ENCODE measurements around the gene MRPS18B. TPM values are rescaled to one million over a fixed set of nuclear protein-coding genes. Genes with fewer than 3 reads are reported as not detected.

Gene MRPS18B
- total RNA-seq, 1 donor from 2014 or later, result 39.9 TPM

DNA sequence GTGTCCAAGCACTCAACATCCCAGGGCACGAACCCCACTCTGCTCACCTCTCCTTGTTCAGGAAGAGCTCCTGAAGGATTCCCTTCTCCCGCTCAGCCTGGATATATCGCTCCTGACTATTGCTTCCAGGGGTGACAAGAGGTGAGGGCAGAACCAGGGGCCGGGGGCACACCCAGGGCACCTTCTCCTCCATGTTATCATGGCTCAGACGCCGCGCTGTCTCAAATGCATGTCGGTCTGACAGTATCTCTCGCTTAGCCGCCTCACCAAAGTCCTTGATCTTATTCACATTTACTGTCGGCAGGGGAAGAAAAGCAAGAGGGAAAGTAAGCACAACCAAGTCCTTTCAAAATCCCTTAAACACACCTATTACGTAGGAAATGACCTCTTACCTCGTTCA lies 13.7 kb upstream of the MRPS18B start:
- DNase-seq, result no peak

DNA sequence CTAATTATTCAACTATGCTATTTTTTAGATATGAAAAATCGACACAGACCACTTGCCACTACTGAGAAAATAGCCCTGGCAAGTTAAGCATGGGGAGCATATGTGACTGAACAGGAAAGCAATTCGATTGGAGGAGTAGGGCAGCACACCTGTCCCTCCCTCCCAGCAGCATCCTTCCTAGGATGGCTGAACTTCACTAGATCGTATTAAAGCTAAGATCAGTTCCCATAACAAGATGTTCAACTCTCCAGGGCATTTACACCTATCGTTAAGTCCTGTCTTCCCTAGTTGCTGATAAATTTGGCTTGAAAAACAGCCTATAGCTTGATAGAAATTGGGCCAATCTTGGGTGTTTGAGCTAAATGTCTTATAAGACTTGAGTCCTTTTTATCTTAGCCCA lies 7.6 kb upstream of the MRPS18B start:
- DNase-seq, result no peak

DNA sequence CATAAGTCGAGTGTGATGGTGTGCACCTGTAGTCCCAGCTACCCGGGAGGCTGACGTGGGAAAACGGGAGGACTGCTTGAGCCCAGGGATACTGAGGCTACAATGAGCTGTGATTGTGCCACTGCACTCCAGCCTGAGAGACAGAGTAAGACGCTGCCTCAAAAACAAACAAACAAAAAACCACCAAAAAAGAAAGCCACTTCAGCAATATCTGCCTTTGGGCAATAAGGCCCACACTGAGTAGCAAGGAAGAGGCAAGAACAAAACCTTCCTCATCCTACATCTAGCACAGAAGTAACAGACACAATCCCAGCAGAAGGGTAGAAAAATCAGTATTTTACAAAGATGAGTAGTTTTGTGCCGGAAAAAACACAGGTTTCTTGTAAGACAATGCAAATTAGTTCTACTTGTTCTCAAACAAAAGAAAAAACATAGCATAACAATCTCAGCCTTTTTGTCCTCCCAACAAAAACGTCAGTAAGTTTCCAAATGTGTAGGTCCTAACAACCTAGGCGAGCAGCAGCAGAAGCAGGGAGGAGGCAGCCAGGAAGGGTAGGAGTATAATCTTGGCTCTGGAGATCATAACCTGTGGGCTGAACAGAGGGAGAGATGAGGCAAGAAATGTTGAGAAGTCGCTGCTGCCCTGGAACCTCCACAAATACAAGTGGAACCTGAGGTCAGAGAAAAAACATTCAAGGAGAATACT lies 6.3 kb upstream of the MRPS18B start:
- no peak for DNase-seq

DNA sequence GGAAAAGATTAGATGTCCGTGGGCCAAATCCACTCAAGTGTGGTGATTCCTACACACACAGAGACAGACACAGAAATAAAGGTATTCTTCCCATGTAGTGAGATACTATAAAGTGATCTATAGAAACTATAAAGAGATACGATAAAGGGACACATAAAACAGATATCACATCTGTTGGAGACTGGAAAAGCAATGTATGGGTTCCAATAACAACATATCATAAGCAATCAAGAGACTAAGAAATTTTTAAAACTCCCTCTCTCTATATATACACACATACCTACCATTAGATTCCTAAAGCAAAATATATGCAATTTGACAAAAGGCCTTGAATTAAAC lies 5.8 kb upstream of the MRPS18B start:
- no peak for DNase-seq

DNA sequence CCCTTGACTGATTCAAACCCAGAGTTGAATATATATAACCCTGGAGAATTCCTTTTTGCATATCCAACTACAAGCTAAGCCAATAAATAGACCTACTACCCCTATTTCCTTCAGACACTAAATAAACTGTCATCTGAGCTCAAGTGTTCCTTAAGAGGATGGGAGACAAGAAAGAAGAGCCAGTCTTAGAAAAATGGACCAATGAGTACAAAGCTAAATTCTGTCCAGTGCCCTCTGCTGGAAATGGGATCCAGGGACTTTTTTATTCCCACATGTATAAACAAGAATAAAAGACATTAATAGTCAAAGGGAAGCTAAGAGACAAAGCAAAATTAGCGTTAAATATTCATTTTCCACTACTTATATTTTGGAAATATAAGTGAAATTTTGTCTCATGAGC lies 5.4 kb upstream of the MRPS18B start:
- no peak for DNase-seq

DNA sequence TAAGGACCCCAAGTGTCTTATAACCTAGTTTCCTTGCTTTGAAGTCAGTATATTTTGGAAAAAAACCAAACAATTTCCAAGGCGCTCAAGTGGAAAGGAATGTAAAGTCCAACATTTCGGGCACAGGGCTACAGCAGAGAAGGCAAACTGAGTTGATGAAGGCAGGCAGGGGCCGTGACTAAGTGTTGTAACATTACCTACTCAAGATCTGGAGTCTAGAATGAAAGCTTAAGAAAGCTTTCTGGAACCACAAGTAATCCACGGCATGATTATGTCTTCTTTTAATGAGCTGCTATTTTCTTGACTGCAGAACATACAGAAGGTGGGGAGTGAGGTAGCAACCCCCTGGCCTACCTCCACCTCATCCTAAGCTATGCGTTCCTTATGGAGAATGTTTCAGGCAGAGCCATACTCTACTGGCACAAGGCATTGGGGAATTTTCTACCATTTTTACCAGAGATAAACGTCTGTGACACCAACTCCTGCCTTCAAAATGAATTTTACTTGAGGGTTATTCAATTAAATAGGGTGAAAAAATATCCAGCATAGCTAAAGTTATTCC lies 4.9 kb upstream of the MRPS18B start:
- no peak for DNase-seq

DNA sequence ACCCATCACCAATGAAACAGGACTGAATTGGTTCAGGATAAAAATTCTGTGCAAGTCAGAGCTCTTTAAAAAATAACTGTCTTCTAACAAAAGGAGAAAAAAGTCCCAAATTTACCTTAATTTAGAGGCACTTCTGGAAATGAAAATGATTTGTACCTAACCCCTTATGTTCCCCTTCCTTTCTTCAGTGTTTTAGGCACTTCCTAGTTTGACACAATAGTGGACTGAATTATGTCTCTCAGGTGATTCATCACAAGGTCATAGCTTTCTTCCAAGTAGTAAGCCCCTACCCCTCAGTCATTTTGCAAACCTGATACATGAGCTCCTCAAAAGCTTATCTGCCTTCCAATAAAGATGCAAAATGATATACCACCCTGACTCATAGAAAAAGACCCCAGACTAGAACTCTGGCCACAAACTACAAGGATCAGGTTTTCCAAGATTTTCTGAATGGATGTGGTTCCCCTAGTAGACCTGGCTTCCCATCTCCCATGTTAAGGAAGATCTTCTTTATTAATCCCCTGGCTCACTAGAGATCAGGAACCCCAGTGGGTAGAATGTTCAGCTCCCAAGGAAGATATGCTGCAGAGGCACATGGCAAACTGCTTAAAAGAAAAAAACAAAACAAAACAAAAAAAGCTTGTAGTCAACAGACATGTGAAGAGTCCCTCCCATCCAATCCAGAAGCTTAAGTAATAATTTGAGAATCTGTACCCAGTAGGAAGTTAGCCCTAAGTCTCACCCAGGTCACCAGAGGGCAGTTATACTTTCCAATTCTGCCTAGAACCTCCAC lies 4.2 kb upstream of the MRPS18B start:
- no peak for DNase-seq

DNA sequence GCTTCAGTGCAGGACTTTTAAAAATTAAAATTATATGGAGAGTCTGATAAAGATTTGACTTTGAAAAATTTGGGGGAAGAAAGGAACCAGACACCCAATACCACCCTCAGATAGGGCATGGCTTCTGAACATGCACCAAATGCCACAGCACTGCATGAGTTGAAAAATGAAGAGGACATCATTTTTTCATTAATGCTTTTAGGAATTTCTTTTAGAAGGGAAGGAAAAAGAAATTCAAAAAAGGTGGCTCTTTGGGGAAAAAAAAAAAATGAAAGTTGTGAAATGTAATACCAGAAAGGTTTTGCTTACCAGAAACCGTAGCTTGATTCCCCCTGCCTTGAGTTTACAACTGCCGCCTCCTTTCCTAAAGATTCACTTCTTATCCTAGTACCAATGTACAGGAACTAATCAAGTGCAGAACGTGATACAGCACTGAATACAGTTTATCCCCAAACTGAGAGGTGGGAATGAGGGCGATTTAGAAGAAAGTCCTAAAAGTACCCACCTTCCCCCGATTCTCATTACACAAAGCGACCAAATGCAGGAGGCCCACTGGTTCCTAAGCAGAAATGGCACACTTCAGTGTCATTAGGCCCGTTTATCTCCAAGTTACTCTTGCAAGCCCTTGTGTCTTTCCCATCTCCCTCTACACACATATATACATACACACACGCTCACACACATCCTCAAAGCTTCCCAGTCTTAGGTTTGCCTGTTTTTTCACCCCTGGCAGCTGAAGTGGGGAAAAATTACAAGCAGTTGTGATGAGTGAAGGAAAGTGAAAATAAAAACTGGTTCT lies 3.4 kb upstream of the MRPS18B start:
- no peak for DNase-seq

DNA sequence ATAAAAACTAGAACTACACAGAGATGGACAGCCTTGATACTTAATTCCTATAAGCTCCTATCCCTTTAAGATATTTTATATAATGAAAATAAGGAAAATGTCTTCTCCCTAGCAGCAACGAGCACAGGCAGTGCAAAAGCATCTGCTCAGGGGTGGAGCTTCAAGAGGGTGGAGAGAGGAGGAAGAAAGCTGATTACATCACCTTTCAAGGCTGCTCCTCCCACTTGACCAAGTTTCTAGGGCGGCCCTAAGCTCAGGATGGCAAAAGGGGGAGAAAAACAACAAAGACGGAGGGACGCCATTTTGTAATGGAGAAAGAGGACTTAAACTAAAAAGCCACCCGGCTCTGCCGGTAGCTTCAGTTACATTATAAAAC lies 2.8 kb upstream of the MRPS18B start:
- peak; percentile 83 for DNase-seq

DNA sequence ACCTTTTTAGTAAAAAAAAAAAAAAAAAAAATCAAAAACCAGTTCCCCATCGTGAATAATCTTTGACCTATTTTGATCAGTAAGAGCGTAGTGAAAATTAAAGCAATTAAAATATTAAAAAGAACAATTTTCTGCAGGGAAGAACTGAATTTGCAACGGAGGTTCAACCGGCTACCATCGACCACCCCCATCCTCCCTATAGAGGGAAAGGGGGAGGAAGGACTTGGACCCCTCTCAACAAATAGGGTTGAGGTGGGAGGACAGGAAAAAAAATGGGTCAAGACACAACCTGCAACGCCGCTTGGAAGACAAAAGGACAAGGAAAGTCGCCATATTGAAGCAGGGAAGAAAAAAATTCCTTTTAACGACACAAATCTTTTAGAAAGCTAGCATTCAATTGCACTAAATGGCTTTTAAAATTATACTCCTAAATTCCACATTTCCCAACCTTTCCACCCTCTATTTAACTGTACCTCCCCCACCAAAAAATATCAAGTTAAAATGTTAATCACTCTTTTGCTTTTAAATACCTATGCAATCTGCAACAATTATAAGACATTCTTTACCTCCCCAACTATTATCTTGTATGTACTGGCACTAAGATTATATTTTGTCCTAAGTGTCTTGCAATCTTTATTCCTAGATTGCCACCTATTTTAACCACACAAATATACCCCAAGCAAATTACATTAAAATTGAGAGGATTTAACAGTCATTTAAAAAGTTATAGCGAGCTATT lies 2.3 kb upstream of the MRPS18B start:
- peak; percentile 30 for DNase-seq

DNA sequence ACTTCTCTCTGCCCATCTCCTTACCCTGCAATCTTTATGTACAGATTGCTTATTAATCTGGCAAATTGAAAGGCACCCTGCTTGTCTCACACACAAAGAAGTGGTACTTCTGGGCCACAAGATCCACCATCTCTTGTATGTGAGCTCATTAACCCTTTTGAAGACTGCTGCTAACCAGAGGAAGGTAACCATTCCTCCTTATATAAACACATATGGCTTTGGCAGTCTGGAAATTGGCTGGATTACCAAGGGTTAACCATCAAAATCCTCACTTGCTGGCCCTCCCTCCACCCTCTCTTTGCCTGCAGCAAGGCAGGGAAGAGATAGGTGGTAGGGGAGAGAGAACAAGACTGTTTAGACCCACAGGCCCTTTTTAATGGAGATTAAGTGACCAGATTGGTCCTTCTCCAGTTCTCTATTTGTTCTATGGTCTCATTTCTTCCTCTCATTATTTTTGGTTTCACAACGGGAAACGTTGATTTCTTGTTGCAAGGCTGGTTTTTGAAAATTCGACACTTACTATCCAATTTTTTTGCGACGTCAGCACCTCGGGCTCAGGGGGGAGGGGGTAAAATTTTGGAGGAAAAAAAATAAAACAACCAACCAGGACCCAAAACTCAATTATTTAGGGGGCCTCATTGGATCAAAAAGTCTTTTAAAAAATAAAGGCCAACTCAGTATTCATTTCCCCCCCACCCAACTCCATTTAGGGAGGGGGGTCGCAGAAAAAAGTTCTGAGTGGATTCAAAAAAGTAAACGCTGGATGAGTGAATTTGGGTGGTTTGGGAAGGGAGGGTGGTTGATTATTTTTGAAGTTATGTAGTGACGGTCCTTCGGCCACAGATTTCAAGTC lies 1.5 kb upstream of the MRPS18B start:
- DNase-seq, result no peak

DNA sequence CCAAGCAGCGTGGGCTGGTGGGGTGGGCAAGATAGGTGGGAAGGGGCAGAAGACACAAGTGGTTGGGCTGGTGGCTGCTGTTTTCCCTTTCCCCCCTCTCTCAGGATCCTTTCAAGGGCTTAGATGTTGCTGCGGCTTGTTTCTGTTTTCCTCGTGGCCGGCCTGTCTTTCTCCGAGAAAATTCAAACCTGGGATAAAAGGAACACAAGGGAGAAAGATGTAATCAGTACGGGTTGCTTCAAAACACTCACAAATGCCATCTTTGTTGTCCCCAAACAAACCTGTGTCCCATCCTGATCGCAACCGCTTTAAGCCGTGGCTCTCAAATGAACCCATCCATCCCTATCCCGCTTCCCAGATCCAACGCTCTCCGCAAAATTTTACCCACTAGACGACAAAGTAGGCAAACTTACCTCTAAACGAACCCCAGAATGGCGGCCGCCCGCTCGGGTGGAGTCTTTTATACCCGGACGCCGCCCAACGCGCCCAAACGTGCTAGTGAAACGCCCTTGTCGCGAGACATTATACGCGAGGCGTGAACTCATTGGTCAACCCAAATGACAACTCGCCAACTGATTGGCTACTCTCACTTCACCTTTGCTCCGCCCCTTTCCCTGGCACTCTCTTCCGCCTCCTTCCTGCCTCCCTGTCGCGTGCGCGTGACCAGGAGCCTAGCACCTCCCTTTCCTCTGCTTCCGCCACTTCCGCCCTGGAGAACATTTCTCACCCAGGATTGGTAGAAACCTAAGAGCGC lies 652 bp upstream of the MRPS18B start, which contains the start of gene PPP1R10:
Gene PPP1R10 (minus strand): TSS at position 433 of the 754 bp plus-strand sequence. CDS start 7,299 bp downstream, outside the sequence.
- DNase-seq, result peak; percentile 98

DNA sequence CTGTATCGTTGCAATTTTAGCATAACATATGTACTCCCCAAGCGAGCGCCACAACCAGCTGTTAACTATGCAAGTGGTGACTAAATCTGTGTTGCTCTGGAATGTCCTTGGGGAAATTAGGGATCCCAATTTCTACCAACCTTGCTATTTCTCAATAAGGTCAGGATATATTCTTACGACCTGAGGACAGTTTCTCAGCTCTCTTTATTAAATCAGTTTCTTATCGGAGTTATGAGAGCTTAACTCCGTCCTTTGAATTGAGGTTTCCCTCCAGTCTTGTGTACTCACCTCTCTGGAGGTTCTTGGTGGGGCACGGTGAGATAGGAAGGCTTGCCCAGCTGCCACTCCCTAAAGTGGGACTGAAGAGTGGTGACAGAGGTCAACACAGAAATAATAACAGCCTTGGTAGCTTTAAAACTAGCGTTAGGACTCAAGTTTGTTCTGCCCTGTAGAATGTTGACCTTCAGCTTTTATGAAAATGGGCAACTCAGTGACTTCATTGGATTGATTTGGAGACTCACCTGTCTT lies 694 bp downstream of the MRPS18B start:
- no peak for DNase-seq

DNA sequence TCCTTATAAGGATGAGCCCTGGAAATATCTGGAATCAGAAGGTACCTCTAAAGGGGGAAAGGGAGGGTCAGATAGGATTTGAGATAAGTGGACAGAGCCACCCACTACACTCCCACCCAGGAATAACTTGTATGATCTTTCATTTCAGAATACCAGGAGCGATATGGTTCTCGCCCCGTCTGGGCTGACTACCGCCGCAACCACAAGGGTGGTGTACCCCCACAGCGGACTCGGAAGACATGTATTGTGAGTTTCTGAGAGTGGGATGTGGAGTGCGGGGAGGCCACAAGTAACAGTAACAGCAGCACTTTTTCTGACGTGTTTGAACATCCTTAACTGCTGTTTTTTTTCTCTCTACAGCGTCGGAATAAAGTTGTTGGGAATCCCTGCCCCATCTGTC lies 1.9 kb downstream of the MRPS18B start:
- DNase-seq, result no peak

DNA sequence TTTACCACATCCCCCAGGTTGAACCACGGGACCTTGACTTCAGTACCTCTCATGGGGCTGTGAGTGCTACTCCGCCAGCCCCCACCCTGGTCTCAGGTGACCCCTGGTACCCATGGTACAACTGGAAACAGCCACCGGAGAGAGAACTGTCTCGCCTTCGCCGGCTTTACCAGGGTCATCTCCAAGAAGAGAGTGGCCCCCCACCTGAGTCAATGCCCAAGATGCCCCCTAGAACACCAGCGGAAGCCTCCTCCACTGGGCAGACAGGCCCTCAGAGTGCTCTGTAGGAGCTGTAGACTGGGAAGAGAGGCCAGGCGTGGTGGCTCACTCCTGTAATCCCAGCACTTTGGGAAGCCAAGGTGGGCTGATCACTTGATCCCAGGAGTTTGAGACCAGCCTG lies 7.9 kb downstream of the MRPS18B start:
- DNase-seq, result no peak

DNA sequence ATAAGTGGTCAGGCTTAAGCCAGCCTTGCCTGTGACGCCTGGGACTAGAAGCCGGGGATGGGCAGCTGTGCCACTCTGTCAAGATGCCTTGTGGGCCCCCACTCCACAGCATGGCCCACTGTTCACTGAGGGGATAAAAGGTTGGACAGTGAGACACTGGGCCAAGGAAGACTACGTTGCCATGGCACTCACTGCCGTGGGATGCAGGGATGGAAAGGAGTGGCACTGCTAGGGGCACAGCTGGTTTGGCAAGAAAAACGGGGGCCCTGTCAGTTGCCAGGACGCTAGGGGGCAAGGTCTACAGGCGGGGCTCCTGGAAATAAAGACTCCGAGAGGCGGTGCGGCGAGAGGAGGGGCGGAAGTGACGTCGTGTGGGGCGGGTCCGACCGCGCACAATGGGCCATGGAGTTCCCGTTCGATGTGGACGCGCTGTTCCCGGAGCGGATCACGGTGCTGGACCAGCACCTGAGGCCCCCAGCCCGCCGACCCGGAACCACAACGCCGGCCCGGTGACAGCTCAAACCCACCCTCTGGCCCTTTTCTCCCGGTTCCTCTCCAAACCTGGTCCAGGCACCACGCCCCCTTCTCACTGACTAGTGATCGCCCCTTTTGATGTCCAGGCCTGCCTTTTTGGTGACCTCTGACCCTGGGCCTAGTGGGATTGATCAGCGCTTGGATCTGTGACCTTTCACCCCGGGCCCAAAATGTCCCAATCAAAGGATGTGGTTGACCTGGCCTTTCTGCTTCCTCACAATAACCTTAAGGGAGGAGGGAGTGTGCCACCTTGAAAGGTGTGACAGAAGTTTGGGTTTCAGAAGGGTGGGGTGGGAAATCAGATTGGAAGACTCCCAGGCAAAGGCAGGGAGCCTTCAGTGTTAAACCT lies 9.1 kb downstream of the MRPS18B start, which contains the start of gene ATAT1:
Gene ATAT1 (plus strand): TSS at position 391 of the 883 bp plus-strand sequence.
- DNase-seq, result peak; percentile 91

DNA sequence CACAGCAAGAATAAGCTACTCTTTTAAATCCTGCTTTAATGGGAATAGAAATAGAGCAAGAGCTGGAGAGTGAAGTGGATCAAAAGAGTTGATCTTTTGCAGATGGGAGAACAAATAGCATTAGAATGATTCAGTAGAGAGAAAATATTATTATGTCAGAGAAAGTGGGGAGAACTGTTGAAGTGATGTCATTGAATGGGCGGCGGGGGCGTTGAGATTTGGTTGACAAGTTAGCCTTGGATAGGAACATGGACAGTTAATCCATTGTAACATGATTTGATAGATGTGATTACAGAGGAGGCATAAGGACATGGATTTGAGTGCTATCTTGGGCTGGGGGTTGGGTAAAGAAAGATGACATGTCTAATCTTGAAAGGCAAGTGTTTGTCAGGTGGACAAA lies 18.2 kb downstream of the MRPS18B start:
- no peak for DNase-seq

DNA sequence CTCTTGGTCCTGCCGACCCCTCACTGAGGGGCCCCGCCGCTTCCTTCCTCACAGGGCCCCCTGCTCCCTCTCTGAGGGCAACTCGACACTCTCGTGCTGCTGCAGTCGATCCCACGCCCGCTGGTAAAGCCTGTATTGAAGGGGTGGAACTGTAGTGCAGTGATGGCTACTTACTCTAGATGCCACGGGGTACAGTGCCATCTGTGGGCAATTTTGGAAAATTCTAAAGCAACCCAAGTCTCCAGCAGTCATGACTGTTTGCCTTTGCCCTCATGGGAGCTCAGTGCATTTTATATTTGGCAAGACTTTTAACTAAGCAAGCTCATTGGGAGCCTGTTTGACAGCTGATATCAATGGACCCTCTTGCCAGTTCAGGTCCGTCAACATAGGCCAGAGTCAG lies 22.8 kb downstream of the MRPS18B start:
- no peak for DNase-seq

DNA sequence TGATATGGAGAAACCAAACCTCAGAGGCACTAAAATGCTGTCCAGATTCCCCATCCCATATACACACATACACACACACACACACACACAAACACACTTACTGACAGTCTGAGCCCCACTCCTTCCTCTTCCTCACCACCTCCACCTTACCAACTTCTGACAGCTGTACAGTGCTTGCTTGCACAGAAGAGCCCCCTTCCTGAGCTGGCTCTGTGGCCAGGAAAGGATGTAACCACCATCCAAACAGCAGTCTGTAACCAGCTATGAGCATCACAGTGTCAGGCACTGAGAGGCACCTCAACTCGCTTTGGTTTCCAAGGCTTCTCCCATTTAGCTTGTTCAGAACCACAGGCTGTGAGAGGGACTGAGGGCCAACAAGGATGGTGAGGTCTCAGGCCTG lies 23.4 kb downstream of the MRPS18B start:
- no peak for DNase-seq

All from occipital lobe (tissue), 2 donors.